ENCODE measurements around the gene ATAD3B.
"Not testable (repeated sequence)": the region's sequence is repeated elsewhere in the genome, so short reads cannot be mapped to it uniquely, and the experiment has no call there.

Gene ATAD3B

GRCh38 chr1:1471389-1472052, at the start of gene ATAD3B:
TSS of gene ATAD3B (plus strand) at chr1:1471765. CDS start at chr1:1471885, 120 bp downstream.
- peak; percentile 69 to 84 (median 80) for DNase-seq

GRCh38 chr1:1421907-1422464, 49.6 kb upstream of the ATAD3B start:
- no peak for DNase-seq

GRCh38 chr1:1422465-1423244, 48.9 kb upstream of the ATAD3B start:
- DNase-seq = no peak

- DNase-seq = no peak
Measured at GRCh38 chr1:1423245-1423597, 48.3 kb upstream of the ATAD3B start.

GRCh38 chr1:1424707-1425106, 46.9 kb upstream of the ATAD3B start:
- no peak for DNase-seq

GRCh38 chr1:1425426-1425752, 46.2 kb upstream of the ATAD3B start:
- no peak for DNase-seq

- DNase-seq = no peak
Measured at GRCh38 chr1:1425753-1426495, 45.6 kb upstream of the ATAD3B start.

GRCh38 chr1:1426496-1427105, 45.0 kb upstream of the ATAD3B start:
- no peak for DNase-seq

GRCh38 chr1:1427106-1427819, 44.3 kb upstream of the ATAD3B start:
- no peak for DNase-seq

- DNase-seq = no peak
Measured at GRCh38 chr1:1427820-1428148, 43.8 kb upstream of the ATAD3B start.

GRCh38 chr1:1428174-1428573, 43.4 kb upstream of the ATAD3B start:
- DNase-seq = no peak

- DNase-seq = not testable (repeated sequence)
Measured at GRCh38 chr1:1428967-1429366, 42.6 kb upstream of the ATAD3B start.

GRCh38 chr1:1429671-1430073, 41.9 kb upstream of the ATAD3B start:
- DNase-seq = no peak

- no peak for DNase-seq
Measured at GRCh38 chr1:1430114-1430982, 41.2 kb upstream of the ATAD3B start.

- no peak for DNase-seq
Measured at GRCh38 chr1:1430992-1431844, 40.3 kb upstream of the ATAD3B start.

GRCh38 chr1:1431845-1432273, 39.7 kb upstream of the ATAD3B start:
- DNase-seq = no peak

GRCh38 chr1:1432274-1432950, 39.2 kb upstream of the ATAD3B start:
- no peak for DNase-seq

GRCh38 chr1:1432951-1433803, 38.4 kb upstream of the ATAD3B start:
- DNase-seq = no peak

- DNase-seq = no peak
Measured at GRCh38 chr1:1433804-1434130, 37.8 kb upstream of the ATAD3B start.

Measured in activated naive CD4-positive, alpha-beta T cell (primary cell).